Testis (tissue), 3 donors: Measurements from ENCODE around the gene DNASE1L3. TPM values are rescaled to one million over a fixed set of nuclear protein-coding genes. Genes with fewer than 3 reads are reported as not detected.

Source experiments
- DNase-seq: peaks from one replicate; pipeline ENCODE4 v3.0.0-alpha.2; 2019
- H3K27ac ChIP-seq, 2 donors: fragments of 200-600 bp; sonication (generic); one replicate each; pipeline ENCODE4 v1.5.1; 2019
- H3K27me3 ChIP-seq: fragments of 200-600 bp; sonication (generic); one replicate; pipeline ENCODE4 v1.5.1; 2019
- H3K36me3 ChIP-seq: fragments of 200-600 bp; sonication (generic); one replicate; pipeline ENCODE4 v1.5.1; 2017; ENCODE audit warnings: low read depth; ENCODE audit errors: missing control alignments
- H3K4me1 ChIP-seq: fragments of 200-600 bp; sonication (generic); one replicate; pipeline ENCODE4 v1.5.1; 2019
- H3K4me3 ChIP-seq, 2 donors: fragments of 200-600 bp; sonication (generic); one replicate each; pipeline ENCODE4 v1.5.1; 2017 to 2019
- H3K9me3 ChIP-seq: fragments of 200-600 bp; sonication (generic); one replicate; pipeline ENCODE4 v1.5.1; 2017
- POLR2A ChIP-seq: fragments of 450-650 bp; IDR thresholded peaks from one replicate; pipeline ENCODE4 v1.6.1; 2017; ENCODE audit warnings: antibody characterized with exemption, mild to moderate bottlenecking, moderate library complexity
- WGBS, 2 donors: methylation state at CpG; one replicate each; pipeline ENCODE4 v1.1.5; 2018; 5-methylcytosine and 5-hydroxymethylcytosine counted together
- intact Hi-C: fragments of 100-400 bp; cut with DNase I; formaldehyde crosslinking; loops from one replicate; pipeline ENCODE4 v1.15.1; 2023; ENCODE audit warnings: low total_unique reads
- polyA plus RNA-seq: library from polyadenylated mRNA; stranded (reverse); fragments of 350-450 nt; fragmentation: Illumina TruSeq; extraction: RNeasy Lipid Tissue Mini Kit (QIAGEN cat#74804); gene quantifications from one replicate; pipeline ENCODE4 v1.2.3, GENCODE V29; 2014; ENCODE audit warnings: low read depth, low replicate concordance; ENCODE audit not compliant: insufficient read depth
- total RNA-seq, 2 donors: library from RNA; depleted of rRNA; stranded (reverse); fragments of >200 nt; gene quantifications; one replicate each; pipeline ENCODE4 v1.2.3, GENCODE V29; 2016
- TF ChIP-seq, protein P1 (sequence below), 3 experiments: fragments of 450-650 bp in 2 of 3; fragments of 200-600 bp in 1 of 3; sonication (generic) in 1 of 3; IDR thresholded peaks; one replicate each; pipeline ENCODE4 v1.5.1; 2016 to 2019; ENCODE audit warnings: antibody characterized with exemption in 3 of 3, mild to moderate bottlenecking in 2 of 3, moderate library complexity in 1 of 3

DNASE1L3 gene
- total and polyA plus RNA-seq, 3 donors from 2014 or later: 1.2 to 8.2 (median 3.8) TPM

DNA sequence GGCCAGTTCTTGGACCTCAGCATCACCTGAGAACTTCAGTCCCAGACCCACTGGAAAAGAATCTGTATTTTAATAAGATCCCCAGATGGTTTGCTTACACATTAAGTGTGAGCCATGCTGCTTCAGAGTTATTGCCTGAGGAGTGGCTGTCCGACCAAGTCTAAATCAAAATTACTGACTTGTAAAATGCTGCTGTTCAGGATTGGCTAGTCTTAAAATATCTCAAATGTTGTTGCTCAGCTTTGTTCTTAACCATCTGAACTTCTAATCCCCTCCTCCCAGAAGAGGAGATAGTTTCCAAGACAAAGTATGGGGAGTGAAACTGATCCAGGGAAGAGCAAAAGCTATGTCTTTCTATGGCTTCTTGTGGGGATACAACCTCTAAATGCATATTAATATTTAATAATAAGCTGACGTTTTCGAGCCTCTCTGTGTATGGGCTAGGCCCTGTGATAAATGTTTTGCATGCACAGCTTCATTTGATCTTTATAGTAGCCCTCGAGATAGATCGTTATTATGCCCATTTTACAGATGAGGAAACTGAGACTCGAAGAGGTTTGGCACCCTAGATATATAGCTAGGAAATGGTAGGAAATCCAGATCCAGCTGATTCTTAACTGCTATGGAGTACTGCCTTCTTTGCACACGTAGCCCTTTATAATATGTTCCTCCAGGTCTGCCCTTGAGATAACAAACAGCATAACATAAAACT is 52.2 kb downstream of the DNASE1L3 start:
- Histone ChIP-seq H3K36me3 (no peaks in the 10 kb centered on the region), H3K4me1 (peaks cover 9% of the 10 kb centered on the region)
- intact Hi-C loops: no loop called here

DNA sequence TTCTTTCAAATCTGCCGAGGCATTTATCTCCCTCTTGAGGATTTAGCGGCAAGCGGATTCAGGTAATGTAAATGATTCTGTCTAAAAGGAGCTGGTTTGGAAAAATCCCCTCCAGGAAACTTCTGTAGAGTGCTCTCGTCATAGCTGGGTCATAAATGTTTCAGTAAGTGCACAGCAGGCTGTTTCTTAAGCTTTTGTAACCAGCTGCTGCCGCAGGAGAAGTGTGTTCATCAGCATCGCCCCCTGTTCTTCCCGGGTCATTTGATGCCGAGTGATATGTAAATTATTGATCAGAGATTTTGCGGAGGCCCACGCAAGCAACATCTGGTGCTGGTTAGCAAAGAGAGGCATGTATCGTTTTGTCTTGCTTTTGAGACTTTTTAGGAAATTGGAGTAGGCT is 53.1 kb downstream of the DNASE1L3 start:
- Histone ChIP-seq H3K9me3 (no peaks in the 10 kb centered on the region), H3K27ac (no peak overlapping the region), H3K36me3 (no peaks in the 10 kb centered on the region), H3K4me1 (no peaks in the 10 kb centered on the region), H3K27me3 (no peaks in the 10 kb centered on the region), H3K4me3 (no peak overlapping the region)
- WGBS, 2 donors: 83 to 92% methylated on average over 11 of the region's 11 CpGs
- intact Hi-C loops: no loop called here
- DNase-seq: no peak
- TF ChIP-seq, protein P1, sequence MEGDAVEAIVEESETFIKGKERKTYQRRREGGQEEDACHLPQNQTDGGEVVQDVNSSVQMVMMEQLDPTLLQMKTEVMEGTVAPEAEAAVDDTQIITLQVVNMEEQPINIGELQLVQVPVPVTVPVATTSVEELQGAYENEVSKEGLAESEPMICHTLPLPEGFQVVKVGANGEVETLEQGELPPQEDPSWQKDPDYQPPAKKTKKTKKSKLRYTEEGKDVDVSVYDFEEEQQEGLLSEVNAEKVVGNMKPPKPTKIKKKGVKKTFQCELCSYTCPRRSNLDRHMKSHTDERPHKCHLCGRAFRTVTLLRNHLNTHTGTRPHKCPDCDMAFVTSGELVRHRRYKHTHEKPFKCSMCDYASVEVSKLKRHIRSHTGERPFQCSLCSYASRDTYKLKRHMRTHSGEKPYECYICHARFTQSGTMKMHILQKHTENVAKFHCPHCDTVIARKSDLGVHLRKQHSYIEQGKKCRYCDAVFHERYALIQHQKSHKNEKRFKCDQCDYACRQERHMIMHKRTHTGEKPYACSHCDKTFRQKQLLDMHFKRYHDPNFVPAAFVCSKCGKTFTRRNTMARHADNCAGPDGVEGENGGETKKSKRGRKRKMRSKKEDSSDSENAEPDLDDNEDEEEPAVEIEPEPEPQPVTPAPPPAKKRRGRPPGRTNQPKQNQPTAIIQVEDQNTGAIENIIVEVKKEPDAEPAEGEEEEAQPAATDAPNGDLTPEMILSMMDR (IDR thresholded peaks at IDR 0.05): no peak
- TF ChIP-seq POLR2A: no peak

More for the DNA sequence above, 52.2 kb downstream of the DNASE1L3 start:
- H3K4me3 ChIP-seq: no peak overlapping the region
- WGBS, 2 donors: 91 to 93% methylated on average over 7 of the region's 7 CpGs
- no peaks in the 10 kb centered on the region for H3K9me3 ChIP-seq
- DNase-seq: no peak
- H3K27me3 ChIP-seq: no peaks in the 10 kb centered on the region
- no peak overlapping the region for H3K27ac ChIP-seq
- TF ChIP-seq, protein P1 (IDR thresholded peaks at IDR 0.05): no peak
- no peak for TF ChIP-seq POLR2A

DNA sequence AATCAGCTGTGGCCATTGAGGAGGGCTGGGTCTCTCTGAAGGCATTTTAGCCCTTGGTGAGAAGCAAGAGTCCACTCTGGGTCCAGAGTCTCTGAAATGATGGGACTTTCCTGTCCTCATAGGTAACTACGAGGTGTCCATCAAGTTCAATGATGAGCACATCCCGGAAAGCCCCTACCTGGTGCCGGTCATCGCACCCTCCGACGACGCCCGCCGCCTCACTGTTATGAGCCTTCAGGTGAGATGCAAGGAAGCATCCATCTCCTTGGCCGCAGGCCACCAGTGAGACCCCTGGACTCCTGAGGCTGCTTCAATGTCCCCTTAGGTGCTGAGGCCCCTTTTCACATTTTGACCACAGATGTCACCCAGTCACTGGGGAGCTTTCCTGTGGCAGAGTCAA is 54.9 kb downstream of the DNASE1L3 start:
- H3K9me3 ChIP-seq: no peaks in the 10 kb centered on the region
- no peak for DNase-seq
- TF ChIP-seq POLR2A: no peak
- TF ChIP-seq, protein P1 (IDR thresholded peaks at IDR 0.05): no peak
- intact Hi-C loops: no loop called here
- H3K27me3 ChIP-seq: no peaks in the 10 kb centered on the region
- no peak overlapping the region for H3K27ac ChIP-seq
- peaks cover 3% of the 10 kb centered on the region for H3K4me1 ChIP-seq
- no peaks in the 10 kb centered on the region for H3K36me3 ChIP-seq
- no peak overlapping the region for H3K4me3 ChIP-seq
- WGBS, 2 donors: 95 to 97% methylated on average over 10 of the region's 10 CpGs

DNA sequence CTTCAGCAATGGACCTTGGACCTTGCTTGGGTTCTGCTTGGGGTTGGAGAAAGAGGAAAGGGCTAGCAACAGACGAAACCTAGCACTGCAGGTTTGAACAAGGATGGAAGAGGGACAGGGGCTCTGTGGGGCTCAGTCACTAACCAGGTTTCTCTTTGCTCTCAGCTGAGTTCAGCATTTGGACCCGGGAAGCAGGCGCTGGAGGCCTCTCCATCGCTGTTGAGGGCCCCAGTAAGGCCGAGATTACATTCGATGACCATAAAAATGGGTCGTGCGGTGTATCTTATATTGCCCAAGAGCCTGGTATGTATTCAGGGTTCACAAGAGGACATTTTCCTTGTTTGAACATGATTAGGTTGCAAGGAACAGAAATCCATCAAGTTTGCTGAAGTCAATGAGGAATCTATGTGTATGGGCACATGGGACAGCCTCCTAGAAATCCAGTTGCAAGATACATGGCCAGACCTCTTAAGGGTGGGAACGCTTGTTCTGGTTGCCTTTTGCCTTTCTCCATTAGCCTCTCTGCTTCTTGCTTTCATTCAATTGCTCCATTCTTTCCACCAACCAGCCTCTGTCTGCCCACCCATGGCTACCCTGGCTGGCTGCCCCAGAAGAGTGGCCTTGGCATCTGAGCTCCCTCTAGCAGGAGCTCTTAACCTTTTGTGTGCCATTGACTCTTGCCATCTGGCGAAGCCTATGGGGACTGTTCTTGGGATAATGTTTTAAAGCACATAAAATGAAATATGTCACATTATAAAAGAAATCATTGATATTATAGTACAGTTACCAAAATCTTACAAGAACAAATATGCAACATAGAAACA is 55.9 kb downstream of the DNASE1L3 start:
- Histone ChIP-seq H3K4me3 (no peak overlapping the region), H3K27me3 (no peaks in the 10 kb centered on the region), H3K4me1 (peaks cover 3% of the 10 kb centered on the region), H3K27ac (no peak overlapping the region), H3K9me3 (no peaks in the 10 kb centered on the region), H3K36me3 (no peaks in the 10 kb centered on the region)
- 92% methylated on average over 10 of the region's 10 CpGs for WGBS, 2 donors
- no peak for TF ChIP-seq POLR2A
- TF ChIP-seq, protein P1 (IDR thresholded peaks at IDR 0.05): no peak
- intact Hi-C loops: no loop called here
- no peak for DNase-seq
